Islet precursor cell (in vitro differentiated cells): ENCODE measurements around the gene FGD2.

Experiments used
- DNase-seq: peaks from one replicate; pipeline ENCODE4 v3.0.0-alpha.2; 2018

The FGD2 gene

DNA sequence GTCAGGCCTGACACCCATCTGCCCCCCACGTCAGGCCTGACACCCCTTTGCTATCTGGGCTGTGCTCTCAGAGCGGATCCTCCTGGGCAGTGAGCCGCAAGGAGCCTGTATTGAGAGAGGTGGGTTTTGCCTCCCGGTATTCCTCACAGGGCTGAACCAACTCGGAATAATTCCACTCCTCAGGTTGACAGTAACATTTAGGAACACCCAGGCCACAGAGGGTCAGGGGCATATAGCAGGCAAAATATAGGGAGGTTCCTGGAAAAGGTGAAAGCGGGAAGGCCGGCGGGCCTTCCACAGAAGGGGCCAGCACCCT lies 6.8 kb upstream of the FGD2 start:
- no peak for DNase-seq

GRCh38 chr6:36999061-36999750 lies 6.2 kb upstream of the FGD2 start:
- no peak for DNase-seq

- DNase-seq: no peak
Observed at GRCh38 chr6:36999751-37000125, 5.7 kb upstream of the FGD2 start.

DNA sequence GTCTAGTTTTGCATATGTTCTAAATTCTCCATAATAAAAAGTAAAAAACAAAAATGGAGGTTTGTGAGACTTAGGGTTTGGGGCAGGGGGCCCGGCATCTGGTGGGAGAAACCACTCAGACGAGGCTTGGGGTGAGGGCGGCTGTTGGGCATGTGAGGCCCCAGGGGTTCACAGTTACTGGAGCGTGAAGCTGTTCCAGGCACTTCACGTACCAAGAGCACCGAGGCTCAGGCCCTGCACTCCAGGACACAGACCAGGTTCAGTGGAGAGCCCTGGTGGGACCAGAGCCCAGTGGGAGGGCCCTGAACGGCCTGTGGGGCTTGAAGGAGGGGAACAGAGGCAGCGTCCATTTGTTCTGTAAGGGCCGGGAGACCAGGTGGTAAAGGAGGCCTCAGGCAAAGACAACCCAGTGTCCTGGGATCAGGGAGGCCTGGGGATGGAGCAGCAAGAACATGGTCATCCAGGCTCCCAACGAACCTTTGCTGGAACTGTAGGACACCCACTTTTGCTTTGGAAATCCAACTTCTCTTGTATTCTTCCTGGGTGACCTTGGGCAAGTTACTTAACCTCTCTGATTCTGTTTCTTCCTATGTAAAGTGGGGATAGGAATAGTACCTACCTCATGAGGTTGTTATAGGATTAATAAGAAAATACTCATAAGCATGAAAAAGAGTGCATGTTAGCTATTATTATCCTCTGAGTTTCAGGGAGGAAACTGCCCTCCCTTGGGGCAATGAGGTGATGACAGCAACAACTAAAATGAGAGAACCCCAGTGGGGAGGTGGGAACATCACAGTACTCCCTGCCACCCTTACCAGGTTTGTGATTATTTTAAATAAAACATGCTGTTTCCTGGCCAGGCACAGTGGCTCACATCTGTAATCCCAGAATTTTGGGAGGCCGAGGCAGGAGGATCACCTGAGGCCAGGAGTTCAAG lies 1.1 kb upstream of the FGD2 start:
- DNase-seq: no peak

- DNase-seq: no peak
Observed at GRCh38 chr6:37005827-37006567, 542 bp downstream of the FGD2 start.

- no peak for DNase-seq
Observed at GRCh38 chr6:37006793-37007339, 1.4 kb downstream of the FGD2 start.

- DNase-seq: no peak
Observed at GRCh38 chr6:37007340-37008043, 2.0 kb downstream of the FGD2 start.

DNA sequence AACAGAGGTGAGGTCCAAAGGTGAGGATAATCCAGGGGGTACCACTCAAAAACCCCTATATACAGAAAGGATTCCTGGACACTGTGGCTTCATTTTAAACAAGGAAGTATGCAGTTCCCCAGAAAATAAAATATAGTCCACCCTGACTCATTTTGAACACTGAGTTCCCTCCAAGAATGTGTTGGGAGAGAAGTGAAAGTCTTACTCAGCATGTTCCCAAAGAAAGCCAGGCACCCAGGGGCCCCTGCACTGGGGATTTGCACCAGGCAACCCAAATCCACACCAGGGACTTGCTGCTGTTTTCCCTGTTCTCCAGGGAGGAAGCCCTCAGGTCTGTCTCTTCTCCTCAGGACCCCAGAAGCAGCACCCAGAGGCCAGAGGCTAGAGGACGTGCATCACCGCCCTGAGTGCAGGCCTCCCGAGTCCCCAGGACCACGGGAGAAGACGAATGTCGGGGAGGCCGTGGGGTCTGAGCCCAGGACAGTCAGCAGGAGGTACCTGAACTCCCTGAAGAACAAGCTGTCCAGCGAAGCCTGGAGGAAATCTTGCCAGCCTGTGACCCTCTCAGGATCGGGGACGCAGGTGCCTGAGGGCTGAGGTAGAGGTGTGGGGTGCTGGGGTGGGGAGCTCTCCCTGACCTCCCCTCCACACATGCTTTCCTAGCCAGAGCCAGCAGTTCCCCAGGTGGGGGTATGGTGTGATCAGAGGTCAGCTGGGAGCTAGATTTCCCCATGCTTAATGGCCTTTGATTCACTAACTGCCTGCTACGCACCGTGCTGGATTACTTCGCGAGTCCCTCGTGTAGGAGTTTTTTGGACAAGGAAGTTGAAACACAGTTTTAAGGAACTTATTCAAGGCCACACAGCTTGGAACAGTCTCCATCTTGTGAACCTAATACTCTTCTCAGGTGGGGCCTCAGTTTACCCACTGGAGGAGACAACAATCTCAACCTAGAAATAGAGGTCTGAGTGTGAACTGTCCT lies 3.3 kb downstream of the FGD2 start:
- no peak for DNase-seq

GRCh38 chr6:37010402-37010892 lies 5.0 kb downstream of the FGD2 start:
- DNase-seq: no peak

- DNase-seq: no peak
Observed at GRCh38 chr6:37011656-37012378, 6.4 kb downstream of the FGD2 start.

- no peak for DNase-seq
Observed at GRCh38 chr6:37013516-37014491, 8.3 kb downstream of the FGD2 start.

DNA sequence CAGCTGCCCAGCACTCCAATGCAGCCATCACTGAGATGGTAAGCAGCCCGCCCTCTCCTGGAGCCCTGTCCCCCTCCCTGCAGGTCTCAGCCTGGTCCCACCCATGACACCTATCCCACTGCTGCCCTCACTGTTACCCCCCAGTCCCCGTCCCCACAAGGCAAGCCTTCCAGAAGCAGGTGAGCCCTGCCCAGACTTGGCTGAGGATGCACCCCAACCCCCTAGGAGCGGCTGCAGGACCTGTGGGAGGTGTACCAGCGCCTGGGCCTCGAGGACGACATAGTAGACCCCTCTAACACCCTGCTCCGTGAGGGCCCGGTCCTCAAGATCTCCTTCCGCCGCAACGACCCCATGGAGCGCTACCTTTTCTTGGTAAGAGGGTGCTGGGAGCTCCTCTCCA lies 9.2 kb downstream of the FGD2 start:
- no peak for DNase-seq

- no peak for DNase-seq
Observed at GRCh38 chr6:37015532-37015931, 10.1 kb downstream of the FGD2 start.

DNA sequence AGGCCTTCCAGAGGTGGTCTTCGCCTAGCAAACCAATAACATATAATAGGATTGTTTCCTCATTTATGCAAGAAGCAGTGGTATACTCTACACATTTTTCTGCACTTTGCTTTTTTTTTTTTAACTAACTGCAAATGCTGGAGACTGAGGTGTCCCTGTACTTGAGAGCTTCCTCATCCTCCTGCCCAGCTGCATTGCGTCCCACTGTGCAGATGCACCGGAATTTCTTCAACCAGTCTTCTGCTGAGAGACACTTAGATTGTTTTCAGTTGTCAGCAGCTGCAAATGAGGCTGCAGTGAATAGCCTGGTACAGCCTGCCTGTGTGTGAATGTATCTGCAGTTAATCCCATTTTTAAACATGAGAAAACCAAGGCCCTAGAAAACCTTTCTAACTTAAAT lies 11.5 kb downstream of the FGD2 start:
- DNase-seq: no peak

GRCh38 chr6:37017606-37018197 lies 12.2 kb downstream of the FGD2 start:
- no peak for DNase-seq

GRCh38 chr6:37018198-37019064 lies 13.0 kb downstream of the FGD2 start:
- peak; percentile 95 for DNase-seq

- no peak for DNase-seq
Observed at GRCh38 chr6:37019065-37019450, 13.6 kb downstream of the FGD2 start.

GRCh38 chr6:37020381-37020780 lies 14.9 kb downstream of the FGD2 start:
- no peak for DNase-seq
